ACHN (cell line): ENCODE results near the gene CCDC142.

Source experiments
- DNase-seq: peaks from one replicate; pipeline ENCODE4 v3.0.0-alpha.2; 2015
- in situ Hi-C: cut with HindIII; loops from 2 replicates; pipeline ENCODE4 v1.10.0; 2017; ENCODE audit warnings: low sequenced_read_pairs, low pct_ligation_motif_present, low pct_unique_long_range_greater_than_20kb

CCDC142 gene, protein sequence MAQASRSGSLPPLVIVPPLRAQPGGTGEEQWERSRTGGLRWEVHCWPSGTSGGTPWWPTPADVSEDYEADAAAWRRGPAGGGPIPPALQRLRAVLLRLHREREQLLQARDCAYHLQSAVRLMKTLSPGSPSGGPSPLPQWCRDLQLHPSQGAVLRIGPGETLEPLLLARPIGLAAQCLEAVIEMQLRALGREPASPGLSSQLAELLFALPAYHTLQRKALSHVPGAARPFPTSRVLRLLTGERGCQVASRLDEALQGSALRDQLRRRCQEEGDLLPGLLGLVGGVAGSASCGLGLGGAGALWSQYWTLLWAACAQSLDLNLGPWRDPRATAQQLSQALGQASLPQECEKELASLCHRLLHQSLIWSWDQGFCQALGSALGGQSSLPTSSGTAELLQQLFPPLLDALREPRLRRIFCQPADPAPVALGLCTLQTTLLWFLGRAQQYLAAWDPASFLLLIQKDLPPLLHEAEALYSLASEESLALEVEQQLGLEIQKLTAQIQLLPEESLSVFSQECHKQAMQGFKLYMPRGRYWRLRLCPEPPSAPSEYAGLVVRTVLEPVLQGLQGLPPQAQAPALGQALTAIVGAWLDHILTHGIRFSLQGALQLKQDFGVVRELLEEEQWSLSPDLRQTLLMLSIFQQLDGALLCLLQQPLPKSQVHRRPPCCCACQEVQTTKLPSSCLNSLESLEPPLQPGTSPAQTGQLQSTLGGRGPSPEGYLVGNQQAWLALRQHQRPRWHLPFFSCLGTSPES

DNA sequence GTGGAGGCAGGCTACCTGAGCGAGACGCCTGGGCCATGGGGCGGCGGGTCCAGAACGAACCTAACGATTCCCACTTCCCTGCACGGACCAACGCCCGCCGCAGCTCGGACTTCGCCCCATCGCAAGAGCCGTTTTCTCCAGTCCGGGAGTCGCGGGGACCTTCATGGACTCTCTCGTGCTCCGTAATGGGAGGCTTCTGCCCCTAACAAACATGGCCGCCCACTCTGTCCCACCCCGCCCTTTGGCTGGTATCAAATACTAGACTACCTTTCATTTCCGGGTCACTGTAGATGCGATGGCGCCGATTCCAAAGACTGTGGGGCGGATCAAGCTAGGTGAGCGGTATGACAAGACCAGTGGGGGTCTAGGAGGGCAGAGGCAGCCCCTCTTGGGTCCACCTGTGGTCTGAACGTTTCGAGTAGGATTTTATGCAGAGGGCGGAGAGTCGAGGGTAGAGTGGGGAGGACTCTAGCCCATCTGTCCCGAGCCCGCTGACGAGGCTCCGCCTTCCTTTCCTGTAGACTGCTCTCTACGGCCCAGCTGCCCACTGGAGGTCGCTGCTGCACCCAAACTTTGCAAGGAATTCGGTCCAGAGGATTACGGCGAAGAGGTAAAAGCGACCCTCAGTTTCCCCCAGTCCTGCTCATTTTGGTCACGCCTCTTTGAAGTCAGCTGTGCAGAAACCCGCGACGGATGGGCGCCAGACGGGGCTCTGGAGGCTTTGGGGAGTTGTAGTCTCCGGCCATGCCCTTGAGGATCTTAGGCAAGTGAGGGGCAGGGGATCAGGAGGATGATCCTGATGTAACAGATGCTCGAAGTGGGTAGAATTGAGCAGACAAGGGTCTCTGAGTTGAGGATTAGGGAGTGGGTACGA is at the start of gene CCDC142, which contains the start of gene TTC31:
CCDC142 (minus strand) TSS at position 198 of the 874 bp plus-strand sequence; CDS start at position 37, 161 bp downstream.
TTC31 (plus strand) TSS at position 281 of the 874 bp plus-strand sequence; CDS start at position 296, 15 bp downstream.
- in situ Hi-C loops, result no loop called here
- peak; percentile 96 for DNase-seq

- in situ Hi-C loops, result no loop called here
- peak; percentile 60 for DNase-seq
Measured at GRCh38 chr2:74532222-74532621, 49.4 kb upstream of the CCDC142 start.

- in situ Hi-C loops, result no loop called here
- DNase-seq, result no peak
Measured at GRCh38 chr2:74531666-74532065, 48.9 kb upstream of the CCDC142 start.

- in situ Hi-C loops, result no loop called here
- peak; percentile 17 for DNase-seq
Measured at GRCh38 chr2:74530239-74531187, 47.7 kb upstream of the CCDC142 start.

- DNase-seq, result peak; percentile 99
- in situ Hi-C loops, result no loop called here
Measured at GRCh38 chr2:74529357-74530238, 46.8 kb upstream of the CCDC142 start, which contains the start of the genes AUP1 and HTRA2. AUP1 (minus strand) TSS chr2:74529706; CDS start chr2:74529629, 77 bp downstream. HTRA2 (plus strand) TSS chr2:74529933; CDS start chr2:74530007, 74 bp downstream.

DNA sequence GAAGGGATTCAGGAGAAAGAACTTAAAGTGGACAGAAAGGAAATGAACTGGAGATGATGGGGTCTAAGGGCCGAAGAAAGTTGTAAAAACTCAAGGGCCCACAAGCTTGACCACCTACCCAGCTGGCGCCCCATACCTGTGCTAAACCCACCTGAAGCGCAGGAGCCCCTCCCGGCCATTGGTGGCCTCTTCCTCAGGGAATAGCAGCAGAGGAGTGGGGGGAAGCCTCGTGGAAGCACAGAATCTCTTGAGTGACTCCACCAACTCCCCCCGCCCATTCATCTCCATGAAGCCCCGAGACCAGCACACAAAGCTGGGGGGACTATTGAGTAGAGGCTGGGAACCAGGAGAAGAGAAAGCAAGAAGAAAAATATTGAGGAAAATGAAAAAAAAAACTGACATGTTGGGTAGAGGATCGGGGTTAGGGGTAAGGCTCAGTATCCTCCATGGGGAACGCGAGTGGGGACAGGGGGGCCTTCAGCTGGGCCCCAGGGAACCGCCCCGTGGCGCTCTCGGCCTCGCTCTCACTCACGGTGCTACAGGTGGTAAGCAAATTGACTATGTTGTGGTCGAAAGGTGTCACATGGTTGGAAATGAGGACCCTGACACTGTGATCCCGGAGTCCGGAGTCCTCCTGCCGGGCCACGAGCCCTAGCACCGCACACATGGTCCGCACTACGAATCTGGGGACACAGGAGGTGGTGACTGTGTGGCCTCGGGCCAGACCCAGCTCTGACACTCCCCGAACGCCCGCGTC is 46.0 kb upstream of the CCDC142 start:
- DNase-seq, result no peak

GRCh38 chr2:74527741-74528140 is 44.9 kb upstream of the CCDC142 start:
- DNase-seq, result no peak
- in situ Hi-C loops, result no loop called here

More for the DNA sequence above, 46.0 kb upstream of the CCDC142 start:
- in situ Hi-C loops, result no loop called here

DNA sequence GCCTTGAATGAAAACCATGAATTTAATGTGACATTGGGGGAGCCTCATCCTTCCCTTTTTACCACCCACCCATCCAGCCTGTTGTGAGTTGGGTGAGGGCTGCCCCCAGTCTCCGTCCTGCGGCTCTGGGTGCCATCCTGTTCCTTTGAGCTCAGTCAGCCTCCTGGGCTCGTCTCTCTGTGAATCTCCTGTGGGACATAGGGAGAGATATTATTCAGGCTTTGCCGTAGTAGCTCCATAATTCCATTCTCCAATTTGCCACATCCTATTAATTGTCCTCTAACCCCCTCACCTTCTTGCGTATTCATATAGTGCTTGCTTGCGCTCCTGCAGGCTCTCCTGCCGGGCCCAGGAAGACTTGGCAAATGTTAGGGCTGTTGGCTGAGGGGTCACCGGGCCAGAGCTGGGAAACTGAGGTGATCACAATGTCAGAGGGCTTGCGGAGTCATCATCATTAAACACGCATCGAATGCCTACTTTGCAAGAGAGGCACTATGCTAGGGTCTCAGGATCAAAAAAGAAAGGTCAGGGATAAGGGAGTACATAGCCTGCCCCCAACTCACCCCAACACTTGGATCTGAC is 43.9 kb upstream of the CCDC142 start:
- in situ Hi-C loops, result no loop called here
- DNase-seq, result no peak

DNA sequence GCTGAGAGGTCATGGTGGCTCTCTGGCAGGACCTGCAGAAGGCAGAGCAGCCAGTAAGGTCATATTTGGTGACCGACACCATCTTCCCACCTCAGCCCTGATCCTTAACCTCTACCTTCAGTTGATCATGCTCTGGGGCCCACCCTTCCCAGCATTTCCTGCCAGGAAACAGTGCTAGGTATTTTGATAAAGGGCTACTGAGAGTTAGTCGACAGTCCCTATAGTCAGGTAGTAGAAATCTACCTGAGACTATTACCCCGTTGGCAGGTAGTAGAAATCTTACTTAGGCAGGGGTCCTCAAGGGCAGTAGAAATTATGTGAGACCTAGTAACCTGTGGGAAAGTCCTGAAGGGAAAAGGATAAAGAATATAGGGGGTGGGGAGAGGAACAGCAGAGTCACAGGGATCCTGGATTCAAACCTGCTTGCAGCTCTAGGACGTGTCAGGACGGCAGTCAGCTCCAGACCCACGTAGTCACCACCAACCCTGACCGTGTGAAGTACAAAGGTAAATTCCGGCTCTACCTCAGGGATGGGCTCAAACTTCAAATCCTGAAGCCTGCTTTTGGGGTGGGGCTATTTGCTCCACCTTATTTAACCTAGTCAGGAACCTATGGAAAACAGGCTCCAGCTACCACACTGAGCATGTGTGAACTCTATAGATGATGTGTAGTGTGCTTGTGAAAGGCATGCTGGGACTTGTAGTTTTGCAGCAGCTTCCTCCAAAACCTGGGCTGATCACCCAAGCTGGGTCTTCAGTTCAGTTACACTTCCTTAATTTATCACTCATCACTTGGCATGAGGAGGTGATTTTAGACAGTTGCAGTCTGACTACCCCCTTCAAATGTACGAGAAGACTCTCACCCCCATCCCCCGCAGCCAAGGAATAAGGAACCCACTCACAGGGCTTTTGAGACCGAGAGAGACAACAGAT is 43.2 kb upstream of the CCDC142 start, which contains the start of gene DQX1:
DQX1 (minus strand) TSS at position 515 of the 932 bp plus-strand sequence; CDS start at position 13, 502 bp downstream.
- in situ Hi-C loops, result no loop called here
- DNase-seq, result peak; percentile 20

DNA sequence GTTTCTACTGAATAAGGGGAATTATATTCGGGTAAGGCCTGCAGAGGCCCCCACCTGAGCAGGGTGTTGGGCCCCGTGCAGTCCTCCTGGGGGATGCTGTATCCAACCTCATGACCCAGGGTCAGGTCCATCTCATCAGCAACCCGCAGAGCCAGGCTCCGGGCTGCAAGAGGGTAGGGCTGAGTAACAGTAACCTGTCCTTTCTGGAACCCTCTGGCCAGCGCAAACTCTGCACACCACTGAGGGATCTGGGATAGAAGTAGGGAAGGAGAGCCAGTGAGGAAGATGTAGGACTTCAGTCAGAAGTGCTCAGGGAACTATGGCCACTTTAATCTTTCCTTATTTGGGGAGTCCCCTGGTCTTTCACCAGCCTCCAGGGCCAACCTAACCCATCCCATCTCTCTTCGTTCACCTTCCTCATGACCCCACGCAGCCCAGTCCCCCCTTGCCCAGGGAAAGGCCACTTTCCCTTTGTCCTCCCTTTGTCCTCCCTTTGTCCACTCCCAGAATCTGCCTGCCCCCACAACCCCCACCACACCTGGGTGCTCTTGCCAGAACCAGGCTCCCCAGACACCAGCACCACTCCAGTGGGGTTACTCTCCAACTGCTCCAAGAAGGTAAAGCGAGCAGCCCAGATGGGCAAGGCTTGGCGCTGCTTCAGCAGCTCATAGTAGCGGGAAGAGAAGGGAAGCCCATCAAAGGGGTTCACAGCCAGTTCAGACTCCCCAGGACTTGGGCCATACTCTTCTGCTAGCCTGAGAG is 42.3 kb upstream of the CCDC142 start:
- in situ Hi-C loops, result no loop called here

GRCh38 chr2:74524005-74524404 is 41.2 kb upstream of the CCDC142 start:
- no peak for DNase-seq
- in situ Hi-C loops, result no loop called here

More for the DNA sequence above, 42.3 kb upstream of the CCDC142 start:
- DNase-seq, result no peak

GRCh38 chr2:74522516-74522915 is 39.7 kb upstream of the CCDC142 start:
- DNase-seq, result no peak

DNA sequence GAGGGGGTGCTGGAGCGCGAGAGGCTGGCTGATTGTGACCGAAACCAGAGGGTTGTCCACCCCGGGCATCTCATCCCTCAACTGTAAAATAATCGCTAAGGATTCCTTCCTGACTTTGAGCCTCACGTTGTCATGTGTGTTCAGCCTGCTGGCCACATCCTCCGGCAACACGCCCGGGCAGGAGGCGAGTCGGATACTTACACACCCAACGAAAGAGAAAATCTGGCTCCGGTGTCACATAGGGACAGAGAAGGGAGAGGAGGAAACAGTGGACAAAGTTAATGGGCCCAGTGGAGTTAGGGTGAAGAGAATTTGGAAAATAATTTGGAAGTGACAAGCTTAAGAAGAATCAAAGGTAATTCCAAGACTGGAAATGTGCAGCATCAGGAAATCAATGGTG is 33.9 kb upstream of the CCDC142 start:
- in situ Hi-C loops, result no loop called here

More at GRCh38 chr2:74522516-74522915, 39.7 kb upstream of the CCDC142 start:
- in situ Hi-C loops, result no loop called here

More for the DNA sequence above, 33.9 kb upstream of the CCDC142 start:
- DNase-seq, result no peak
